NB4 (cell line): Measurements from ENCODE around the gene RBM45.

Experiments used
- DNase-seq: peaks from one replicate; pipeline ENCODE4 v3.0.0; 2010; ENCODE audit warnings: low read depth
- H3K4me3 ChIP-seq: one replicate; pipeline ENCODE4 v1.5.1; 2011; ENCODE audit warnings: mild to moderate bottlenecking, low read depth, low read length, moderate library complexity
- MYC ChIP-seq: IDR thresholded peaks from 2 replicates; pipeline ENCODE4 v1.6.1; 2011; ENCODE audit warnings: low read depth, low read length
- POLR2A ChIP-seq: IDR thresholded peaks from 2 replicates; pipeline ENCODE4 v1.6.1; 2011; ENCODE audit warnings: mild to moderate bottlenecking; ENCODE audit not compliant: insufficient read length; ENCODE audit errors: extremely low read depth
- TF ChIP-seq, protein P1 (sequence below): IDR thresholded peaks from 2 replicates; pipeline ENCODE4 v1.6.1; 2011; ENCODE audit warnings: low read depth, low read length
- TF ChIP-seq, protein P2 (sequence below): IDR thresholded peaks from one replicate; pipeline ENCODE4 v1.5.1; 2012; ENCODE audit warnings: low read depth, low read length

The RBM45 gene

DNA sequence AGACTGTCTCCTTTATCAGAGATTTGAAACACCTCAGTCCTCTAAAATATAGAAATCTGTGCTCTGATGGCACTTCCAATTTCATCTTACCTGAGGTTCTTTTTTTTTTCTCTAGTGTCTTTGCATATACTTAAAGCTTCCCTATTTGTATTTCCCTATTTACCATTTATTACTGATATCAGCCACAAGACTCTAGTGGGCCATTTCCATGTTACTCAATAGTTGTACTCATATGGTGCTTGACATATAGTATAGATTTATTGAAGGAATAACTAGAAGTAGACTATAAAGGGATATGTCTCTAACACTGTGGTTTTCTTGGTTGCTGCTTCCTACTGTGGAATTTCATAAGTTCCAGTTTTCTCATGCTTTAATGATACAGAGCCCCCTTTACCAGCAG, 3.0 kb downstream of the RBM45 start:
- no peak overlapping the region for H3K4me3 ChIP-seq
- TF ChIP-seq, protein P1, sequence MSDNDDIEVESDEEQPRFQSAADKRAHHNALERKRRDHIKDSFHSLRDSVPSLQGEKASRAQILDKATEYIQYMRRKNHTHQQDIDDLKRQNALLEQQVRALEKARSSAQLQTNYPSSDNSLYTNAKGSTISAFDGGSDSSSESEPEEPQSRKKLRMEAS: no peak
- no peak for TF ChIP-seq MYC
- TF ChIP-seq, protein P2, sequence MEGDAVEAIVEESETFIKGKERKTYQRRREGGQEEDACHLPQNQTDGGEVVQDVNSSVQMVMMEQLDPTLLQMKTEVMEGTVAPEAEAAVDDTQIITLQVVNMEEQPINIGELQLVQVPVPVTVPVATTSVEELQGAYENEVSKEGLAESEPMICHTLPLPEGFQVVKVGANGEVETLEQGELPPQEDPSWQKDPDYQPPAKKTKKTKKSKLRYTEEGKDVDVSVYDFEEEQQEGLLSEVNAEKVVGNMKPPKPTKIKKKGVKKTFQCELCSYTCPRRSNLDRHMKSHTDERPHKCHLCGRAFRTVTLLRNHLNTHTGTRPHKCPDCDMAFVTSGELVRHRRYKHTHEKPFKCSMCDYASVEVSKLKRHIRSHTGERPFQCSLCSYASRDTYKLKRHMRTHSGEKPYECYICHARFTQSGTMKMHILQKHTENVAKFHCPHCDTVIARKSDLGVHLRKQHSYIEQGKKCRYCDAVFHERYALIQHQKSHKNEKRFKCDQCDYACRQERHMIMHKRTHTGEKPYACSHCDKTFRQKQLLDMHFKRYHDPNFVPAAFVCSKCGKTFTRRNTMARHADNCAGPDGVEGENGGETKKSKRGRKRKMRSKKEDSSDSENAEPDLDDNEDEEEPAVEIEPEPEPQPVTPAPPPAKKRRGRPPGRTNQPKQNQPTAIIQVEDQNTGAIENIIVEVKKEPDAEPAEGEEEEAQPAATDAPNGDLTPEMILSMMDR: no peak
- no peak for TF ChIP-seq POLR2A
- DNase-seq: no peak

- DNase-seq: no peak
- H3K4me3 ChIP-seq: no peak overlapping the region
- TF ChIP-seq, protein P1: no peak
- TF ChIP-seq MYC (no peak), POLR2A (no peak)
- TF ChIP-seq, protein P2: no peak
Observed at GRCh38 chr2:178117725-178118124, 5.5 kb downstream of the RBM45 start.

GRCh38 chr2:178119179-178119922, 7.1 kb downstream of the RBM45 start:
- H3K4me3 ChIP-seq: no peak overlapping the region
- no peak for DNase-seq
- TF ChIP-seq MYC: no peak
- no peak for TF ChIP-seq POLR2A
- TF ChIP-seq, protein P2: no peak
- TF ChIP-seq, protein P1: no peak

- TF ChIP-seq, protein P2: no peak
- TF ChIP-seq, protein P1: no peak
- no peak for TF ChIP-seq MYC
- TF ChIP-seq POLR2A: no peak
- H3K4me3 ChIP-seq: no peak overlapping the region
- DNase-seq: no peak
Observed at GRCh38 chr2:178123163-178123562, 10.9 kb downstream of the RBM45 start.

- H3K4me3 ChIP-seq: no peak overlapping the region
- no peak for DNase-seq
- TF ChIP-seq, protein P2: no peak
- TF ChIP-seq MYC (no peak), POLR2A (no peak)
- TF ChIP-seq, protein P1: no peak
Observed at GRCh38 chr2:178125125-178125524, 12.9 kb downstream of the RBM45 start.
